OCI-LY1 (cell line): Measurements from ENCODE around the gene ZNF366.

Experiments
- EZH2 ChIP-seq: fragments of 200-600 bp; sonication (generic), shearing (Covaris generic); IDR thresholded peaks from 2 replicates; pipeline ENCODE4 v1.8.0; 2017; ENCODE audit warnings: borderline replicate concordance, mixed run types, mild to moderate bottlenecking, antibody characterized with exemption, low read length, moderate library complexity, mixed read lengths
- TF ChIP-seq, protein P1 (sequence below): fragments of 200-600 bp; sonication (generic), shearing (Covaris generic); IDR thresholded peaks from 2 replicates; pipeline ENCODE4 v1.5.1; 2017; ENCODE audit warnings: mild to moderate bottlenecking, antibody characterized with exemption, low read length, moderate library complexity, mixed read lengths

GRCh38 chr5:72516916-72517315, 9.7 kb upstream of the ZNF366 start:
- TF ChIP-seq, protein P1, sequence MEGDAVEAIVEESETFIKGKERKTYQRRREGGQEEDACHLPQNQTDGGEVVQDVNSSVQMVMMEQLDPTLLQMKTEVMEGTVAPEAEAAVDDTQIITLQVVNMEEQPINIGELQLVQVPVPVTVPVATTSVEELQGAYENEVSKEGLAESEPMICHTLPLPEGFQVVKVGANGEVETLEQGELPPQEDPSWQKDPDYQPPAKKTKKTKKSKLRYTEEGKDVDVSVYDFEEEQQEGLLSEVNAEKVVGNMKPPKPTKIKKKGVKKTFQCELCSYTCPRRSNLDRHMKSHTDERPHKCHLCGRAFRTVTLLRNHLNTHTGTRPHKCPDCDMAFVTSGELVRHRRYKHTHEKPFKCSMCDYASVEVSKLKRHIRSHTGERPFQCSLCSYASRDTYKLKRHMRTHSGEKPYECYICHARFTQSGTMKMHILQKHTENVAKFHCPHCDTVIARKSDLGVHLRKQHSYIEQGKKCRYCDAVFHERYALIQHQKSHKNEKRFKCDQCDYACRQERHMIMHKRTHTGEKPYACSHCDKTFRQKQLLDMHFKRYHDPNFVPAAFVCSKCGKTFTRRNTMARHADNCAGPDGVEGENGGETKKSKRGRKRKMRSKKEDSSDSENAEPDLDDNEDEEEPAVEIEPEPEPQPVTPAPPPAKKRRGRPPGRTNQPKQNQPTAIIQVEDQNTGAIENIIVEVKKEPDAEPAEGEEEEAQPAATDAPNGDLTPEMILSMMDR = no peak
- no peak for TF ChIP-seq EZH2
